Activated B cell treated with CpG ODN at 0.5 μM for 24 hours (primary cell): ENCODE data around the gene FOCAD. TPM values are rescaled to one million over a fixed set of nuclear protein-coding genes. Genes with fewer than 3 reads are reported as not detected.

ENCODE experiments used
- ATAC-seq: fragments of 200-7000 bp; cut with Tn5 transposase; one replicate; pipeline ENCODE4 v1.10.0; 2021; ENCODE audit warnings: low read depth, mild to moderate bottlenecking, moderate library complexity
- CTCF ChIA-PET: fragments of 350-600 bp; sonication (Branson Sonifier 250); formaldehyde crosslinking; loops from one replicate; lab custom pipeline; 2021; ENCODE audit warnings: antibody characterized with exemption; lab: Charles Lee
- POLR2A ChIA-PET: fragments of 350-600 bp; sonication (Branson Sonifier 250); formaldehyde crosslinking; loops from one replicate; lab custom pipeline; 2021; ENCODE audit warnings: antibody characterized with exemption; lab: Charles Lee
- DNase-seq: peaks from one replicate; pipeline ENCODE4 v3.0.0; 2022
- H3K27ac Mint-ChIP-seq: one replicate; pipeline ENCODE4 v1.8.0; 2020; ENCODE audit warnings: mixed read lengths
- H3K27me3 Mint-ChIP-seq: one replicate; pipeline ENCODE4 v1.8.0; 2021; ENCODE audit warnings: mixed read lengths
- H3K36me3 Mint-ChIP-seq: one replicate; pipeline ENCODE4 v1.8.0; 2021; ENCODE audit warnings: low read depth, mixed read lengths
- H3K4me1 Mint-ChIP-seq: one replicate; pipeline ENCODE4 v1.8.0; 2021; ENCODE audit warnings: mixed read lengths
- H3K4me3 Mint-ChIP-seq: one replicate; pipeline ENCODE4 v1.8.0; 2020; ENCODE audit warnings: mild to moderate bottlenecking, mixed read lengths
- H3K9me3 Mint-ChIP-seq: one replicate; pipeline ENCODE4 v1.8.0; 2020; ENCODE audit warnings: mixed read lengths
- CTCF ChIP-seq: fragments of 200-600 bp; IDR thresholded peaks from one replicate; pipeline ENCODE4 v1.8.0; 2022; ENCODE audit warnings: antibody characterized with exemption, mild to moderate bottlenecking
- intact Hi-C: fragments of 100-400 bp; cut with micrococcal nuclease; formaldehyde crosslinking; loops from one replicate; pipeline ENCODE4 v1.15.1; 2024
- total RNA-seq: library from RNA; stranded (reverse); gene quantifications from 2 replicates; pipeline ENCODE4 v1.2.3, GENCODE V29; 2022

The FOCAD gene
- total RNA-seq, 1 donor from 2014 or later, result 11.7 TPM

- H3K9me3 Mint-ChIP-seq, result no peaks in the 10 kb centered on the region
- intact Hi-C loops, result no loop called here
- no peaks in the 10 kb centered on the region for H3K27me3 Mint-ChIP-seq
- H3K4me1 Mint-ChIP-seq, result peaks cover 8% of the 10 kb centered on the region
- ChIA-PET POLR2A (no interaction called here), CTCF (no interaction called here)
- H3K4me3 Mint-ChIP-seq, result no peak overlapping the region
- DNase-seq, result no peak
- ATAC-seq, result no peak
- H3K27ac Mint-ChIP-seq, result no peak overlapping the region
- H3K36me3 Mint-ChIP-seq, result peaks cover 48% of the 10 kb centered on the region
- TF ChIP-seq CTCF, result no peak
These were observed 331.2 kb downstream of the FOCAD start for GRCh38 chr9:21015129-21015815.

GRCh38 chr9:21015995-21016394, 331.9 kb downstream of the FOCAD start:
- ATAC-seq (no peak), DNase-seq (no peak)
- Mint-ChIP-seq H3K27ac (no peak overlapping the region), H3K36me3 (peaks cover 44% of the 10 kb centered on the region), H3K27me3 (no peaks in the 10 kb centered on the region), H3K4me3 (no peak overlapping the region), H3K4me1 (peaks cover 10% of the 10 kb centered on the region), H3K9me3 (no peaks in the 10 kb centered on the region)
- POLR2A ChIA-PET, result no interaction called here
- no peak for TF ChIP-seq CTCF
- CTCF ChIA-PET, result no interaction called here
- intact Hi-C loops, result no loop called here

- DNase-seq (no peak), ATAC-seq (no peak)
- Mint-ChIP-seq H3K4me3 (no peak overlapping the region), H3K4me1 (peaks cover 18% of the 10 kb centered on the region), H3K36me3 (peaks cover 42% of the 10 kb centered on the region), H3K27me3 (no peaks in the 10 kb centered on the region), H3K9me3 (no peaks in the 10 kb centered on the region), H3K27ac (no peak overlapping the region)
- no peak for TF ChIP-seq CTCF
- POLR2A ChIA-PET, result no interaction called here
- CTCF ChIA-PET, result no interaction called here
- intact Hi-C loops, result no loop called here
These were observed 332.8 kb downstream of the FOCAD start for GRCh38 chr9:21016701-21017491.

- Mint-ChIP-seq H3K27ac (no peak overlapping the region), H3K4me1 (peaks cover 20% of the 10 kb centered on the region), H3K4me3 (no peak overlapping the region), H3K36me3 (peaks cover 41% of the 10 kb centered on the region), H3K9me3 (no peaks in the 10 kb centered on the region), H3K27me3 (no peaks in the 10 kb centered on the region)
- no peak for ATAC-seq
- no peak for DNase-seq
- intact Hi-C loops, result no loop called here
- no peak for TF ChIP-seq CTCF
- ChIA-PET POLR2A (interaction anchor here (0.6 to 1.2 kb wide), 2 partner anchors 12 to 13 kb away, joined by 3 to 5 read pairs; partner anchors contain the start of gene HACD4), CTCF (interaction anchor here (0.6 to 0.9 kb wide), 2 partner anchors 12 to 79 kb away, joined by 3 read pairs; no protein-coding TSS in a partner anchor)
These were observed 334.1 kb downstream of the FOCAD start for GRCh38 chr9:21018177-21018576.

GRCh38 chr9:21023861-21024260, 339.8 kb downstream of the FOCAD start:
- no peak overlapping the region for H3K27ac Mint-ChIP-seq
- ATAC-seq (no peak), DNase-seq (no peak)
- peaks cover 32% of the 10 kb centered on the region for H3K36me3 Mint-ChIP-seq
- peaks cover 22% of the 10 kb centered on the region for H3K4me1 Mint-ChIP-seq
- intact Hi-C loops, result no loop called here
- no peak overlapping the region for H3K4me3 Mint-ChIP-seq
- no peaks in the 10 kb centered on the region for H3K27me3 Mint-ChIP-seq
- no peak for TF ChIP-seq CTCF
- POLR2A ChIA-PET, result no interaction called here
- no peaks in the 10 kb centered on the region for H3K9me3 Mint-ChIP-seq
- CTCF ChIA-PET, result no interaction called here
